ENCODE results near the gene TACSTD2. TPM values are rescaled to one million over a fixed set of nuclear protein-coding genes. Genes with fewer than 3 reads are reported as not detected.
"Not testable (repeated sequence)": the region's sequence is repeated elsewhere in the genome, so short reads cannot be mapped to it uniquely, and the experiment has no call there.

TACSTD2 gene
- total RNA-seq, 1 experiment from 2014 or later, result 12.2 TPM

DNA sequence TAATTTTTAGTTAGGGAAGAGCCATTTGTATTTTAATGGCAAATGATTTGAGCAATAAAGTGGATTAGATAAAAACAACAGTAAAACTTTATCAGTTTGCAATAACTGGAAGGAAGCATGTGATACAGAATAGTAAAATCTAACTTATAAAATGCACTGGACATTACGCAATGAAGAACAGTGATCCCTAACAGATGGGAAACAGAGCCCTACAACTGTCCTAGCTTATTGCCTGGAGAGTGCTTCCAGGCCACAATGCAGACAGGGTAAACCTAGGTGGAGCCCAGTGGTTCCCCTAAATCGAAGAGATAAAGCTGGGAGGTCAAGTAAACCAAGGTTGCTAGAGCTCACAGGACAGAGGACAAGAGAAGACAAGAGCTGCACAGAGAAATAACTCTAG is 37.5 kb downstream of the TACSTD2 start (continued):
- TF ChIP-seq, protein P1, sequence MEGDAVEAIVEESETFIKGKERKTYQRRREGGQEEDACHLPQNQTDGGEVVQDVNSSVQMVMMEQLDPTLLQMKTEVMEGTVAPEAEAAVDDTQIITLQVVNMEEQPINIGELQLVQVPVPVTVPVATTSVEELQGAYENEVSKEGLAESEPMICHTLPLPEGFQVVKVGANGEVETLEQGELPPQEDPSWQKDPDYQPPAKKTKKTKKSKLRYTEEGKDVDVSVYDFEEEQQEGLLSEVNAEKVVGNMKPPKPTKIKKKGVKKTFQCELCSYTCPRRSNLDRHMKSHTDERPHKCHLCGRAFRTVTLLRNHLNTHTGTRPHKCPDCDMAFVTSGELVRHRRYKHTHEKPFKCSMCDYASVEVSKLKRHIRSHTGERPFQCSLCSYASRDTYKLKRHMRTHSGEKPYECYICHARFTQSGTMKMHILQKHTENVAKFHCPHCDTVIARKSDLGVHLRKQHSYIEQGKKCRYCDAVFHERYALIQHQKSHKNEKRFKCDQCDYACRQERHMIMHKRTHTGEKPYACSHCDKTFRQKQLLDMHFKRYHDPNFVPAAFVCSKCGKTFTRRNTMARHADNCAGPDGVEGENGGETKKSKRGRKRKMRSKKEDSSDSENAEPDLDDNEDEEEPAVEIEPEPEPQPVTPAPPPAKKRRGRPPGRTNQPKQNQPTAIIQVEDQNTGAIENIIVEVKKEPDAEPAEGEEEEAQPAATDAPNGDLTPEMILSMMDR (IDR thresholded peaks at IDR 0.05 in 2 of 3, conservative IDR thresholded peaks at IDR 0.05 in 1 of 3; ENCODE audit: borderline replicate concordance in 1 of 3, insufficient read depth in 1 of 3, low read depth in 2 of 3, low read length in 2 of 3), result no peak
- no peak for TF ChIP-seq EZH2 (IDR thresholded peaks at IDR 0.05)

DNA sequence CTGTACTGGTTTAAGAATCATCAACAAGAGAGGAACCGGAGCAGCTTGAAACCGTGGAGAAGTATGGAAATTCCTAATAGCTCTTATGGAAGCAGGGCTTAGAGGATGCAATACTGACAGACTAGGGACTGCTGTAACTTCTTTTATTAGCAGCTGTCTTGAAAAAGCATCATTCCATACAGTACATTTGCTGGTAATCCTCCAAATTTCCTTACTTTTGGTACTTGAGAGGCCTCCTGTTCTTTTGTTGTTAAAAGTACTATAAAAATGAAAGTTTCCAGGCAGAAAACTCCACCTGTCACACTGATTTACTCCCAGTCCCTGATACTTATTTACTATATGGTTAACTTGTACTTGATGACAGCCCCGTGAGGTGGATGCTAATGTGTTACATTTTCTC is 38.2 kb downstream of the TACSTD2 start:
- H3K79me2 ChIP-seq (ENCODE audit: insufficient read depth, low read length), result no peaks in the 10 kb centered on the region
- no peak overlapping the region for H3K27ac ChIP-seq (ENCODE audit: low read depth, low read length)
- intact Hi-C loops (cut with micrococcal nuclease), result no loop called here
- CTCF ChIA-PET, result no interaction called here
- no peaks in the 10 kb centered on the region for H4K20me1 ChIP-seq (ENCODE audit: insufficient read depth)
- H3K36me3 ChIP-seq (ENCODE audit: control insufficient read depth in 1 of 2, insufficient read depth in 2 of 2, low read length in 2 of 2), result no peaks in the 10 kb centered on the region
- no TSS peak for BruUV-seq (replicated peaks)
- RAD21 ChIA-PET (ENCODE audit: low non-redundant PET in 1 of 2, low total read pairs in 2 of 2, uncharacterized antibody in 2 of 2, unreplicated experiment in 2 of 2), result no interaction called here
- POLR2A ChIA-PET, result no interaction called here
- ATAC-seq (no peak), DNase-seq (ENCODE audit: low read depth, low spot score) (no peak)
- H3K9ac ChIP-seq (ENCODE audit: low read length), result no peak overlapping the region
- no peaks in the 10 kb centered on the region for H3K9me2 ChIP-seq (ENCODE audit: insufficient read depth)
- no peaks in the 10 kb centered on the region for H3K4me1 ChIP-seq (ENCODE audit: control insufficient read depth in 1 of 2, insufficient read depth in 2 of 2, low read length in 2 of 2)
- H3K4me2 ChIP-seq (ENCODE audit: low read length), result no peak overlapping the region
- no peak overlapping the region for H2AFZ ChIP-seq (ENCODE audit: low read depth, low read length, poor library complexity, severe bottlenecking)
- no peaks in the 10 kb centered on the region for H3K27me3 ChIP-seq (ENCODE audit: insufficient read depth, low read length)
- H3K9me3 ChIP-seq (ENCODE audit: control insufficient read depth in 1 of 2, insufficient read depth in 1 of 2, low read depth in 1 of 2, low read length in 2 of 2), result no peaks in the 10 kb centered on the region
- no peak overlapping the region for H3K4me3 ChIP-seq (replicated peaks in 1 of 2; ENCODE audit: low read depth in 1 of 2, low read length in 2 of 2)
- no peak for TF ChIP-seq YY1 (IDR thresholded peaks at IDR 0.05; ENCODE audit: extremely low read depth, insufficient replicate concordance, low read depth, low read length)
- no peak for TF ChIP-seq ZNF274 (IDR thresholded peaks at IDR 0.05; ENCODE audit: low read depth, low read length)
- TF ChIP-seq, protein P2, sequence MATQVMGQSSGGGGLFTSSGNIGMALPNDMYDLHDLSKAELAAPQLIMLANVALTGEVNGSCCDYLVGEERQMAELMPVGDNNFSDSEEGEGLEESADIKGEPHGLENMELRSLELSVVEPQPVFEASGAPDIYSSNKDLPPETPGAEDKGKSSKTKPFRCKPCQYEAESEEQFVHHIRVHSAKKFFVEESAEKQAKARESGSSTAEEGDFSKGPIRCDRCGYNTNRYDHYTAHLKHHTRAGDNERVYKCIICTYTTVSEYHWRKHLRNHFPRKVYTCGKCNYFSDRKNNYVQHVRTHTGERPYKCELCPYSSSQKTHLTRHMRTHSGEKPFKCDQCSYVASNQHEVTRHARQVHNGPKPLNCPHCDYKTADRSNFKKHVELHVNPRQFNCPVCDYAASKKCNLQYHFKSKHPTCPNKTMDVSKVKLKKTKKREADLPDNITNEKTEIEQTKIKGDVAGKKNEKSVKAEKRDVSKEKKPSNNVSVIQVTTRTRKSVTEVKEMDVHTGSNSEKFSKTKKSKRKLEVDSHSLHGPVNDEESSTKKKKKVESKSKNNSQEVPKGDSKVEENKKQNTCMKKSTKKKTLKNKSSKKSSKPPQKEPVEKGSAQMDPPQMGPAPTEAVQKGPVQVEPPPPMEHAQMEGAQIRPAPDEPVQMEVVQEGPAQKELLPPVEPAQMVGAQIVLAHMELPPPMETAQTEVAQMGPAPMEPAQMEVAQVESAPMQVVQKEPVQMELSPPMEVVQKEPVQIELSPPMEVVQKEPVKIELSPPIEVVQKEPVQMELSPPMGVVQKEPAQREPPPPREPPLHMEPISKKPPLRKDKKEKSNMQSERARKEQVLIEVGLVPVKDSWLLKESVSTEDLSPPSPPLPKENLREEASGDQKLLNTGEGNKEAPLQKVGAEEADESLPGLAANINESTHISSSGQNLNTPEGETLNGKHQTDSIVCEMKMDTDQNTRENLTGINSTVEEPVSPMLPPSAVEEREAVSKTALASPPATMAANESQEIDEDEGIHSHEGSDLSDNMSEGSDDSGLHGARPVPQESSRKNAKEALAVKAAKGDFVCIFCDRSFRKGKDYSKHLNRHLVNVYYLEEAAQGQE (IDR thresholded peaks at IDR 0.05; ENCODE audit: low read depth), result no peak
- TF ChIP-seq, protein P3, sequence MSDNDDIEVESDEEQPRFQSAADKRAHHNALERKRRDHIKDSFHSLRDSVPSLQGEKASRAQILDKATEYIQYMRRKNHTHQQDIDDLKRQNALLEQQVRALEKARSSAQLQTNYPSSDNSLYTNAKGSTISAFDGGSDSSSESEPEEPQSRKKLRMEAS (IDR thresholded peaks at IDR 0.05), result no peak
- TF ChIP-seq EZH2 (IDR thresholded peaks at IDR 0.05), result no peak
- TF ChIP-seq POLR2AphosphoS5 (IDR thresholded peaks at IDR 0.05; ENCODE audit: low read depth, low read length), result no peak
- no peak for TF ChIP-seq RAD21 (IDR thresholded peaks at IDR 0.05; ENCODE audit: low read depth)

DNA sequence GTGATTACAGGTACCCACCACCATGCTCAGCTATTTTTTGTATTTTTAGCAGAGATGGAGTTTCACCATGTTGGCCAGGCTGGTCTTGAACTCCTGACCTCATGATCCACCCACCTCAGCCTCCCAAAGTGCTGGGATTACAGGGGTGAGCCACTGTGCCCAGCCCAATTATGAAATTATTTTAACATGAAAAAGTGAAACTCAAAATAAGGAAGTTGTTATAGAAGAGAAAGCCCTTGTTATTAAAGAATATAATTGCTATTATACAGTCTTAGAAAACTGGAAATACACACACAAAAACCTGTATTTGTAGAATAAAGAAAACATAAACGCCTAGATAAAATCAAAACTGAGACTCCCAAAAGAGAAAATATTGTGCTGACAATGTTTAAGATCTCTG is 45.2 kb downstream of the TACSTD2 start:
- H2AFZ ChIP-seq (ENCODE audit: low read depth, low read length, poor library complexity, severe bottlenecking); H3K4me3 ChIP-seq (replicated peaks in 1 of 2; ENCODE audit: low read depth in 1 of 2, low read length in 2 of 2); H3K79me2 ChIP-seq (ENCODE audit: insufficient read depth, low read length); BruUV-seq (replicated peaks); H3K9me2 ChIP-seq (ENCODE audit: insufficient read depth); H3K27ac ChIP-seq (ENCODE audit: low read depth, low read length); H3K27me3 ChIP-seq (ENCODE audit: insufficient read depth, low read length); RAD21 ChIA-PET (ENCODE audit: low non-redundant PET in 1 of 2, low total read pairs in 2 of 2, uncharacterized antibody in 2 of 2, unreplicated experiment in 2 of 2); H3K9ac ChIP-seq (ENCODE audit: low read length); H3K9me3 ChIP-seq (ENCODE audit: control insufficient read depth in 1 of 2, insufficient read depth in 1 of 2, low read depth in 1 of 2, low read length in 2 of 2); CTCF ChIA-PET; DNase-seq (ENCODE audit: low read depth, low spot score); H3K4me1 ChIP-seq (ENCODE audit: control insufficient read depth in 1 of 2, insufficient read depth in 2 of 2, low read length in 2 of 2); H4K20me1 ChIP-seq (ENCODE audit: insufficient read depth); ATAC-seq; intact Hi-C loops (cut with micrococcal nuclease); POLR2A ChIA-PET; H3K4me2 ChIP-seq (ENCODE audit: low read length); H3K36me3 ChIP-seq (ENCODE audit: control insufficient read depth in 1 of 2, insufficient read depth in 2 of 2, low read length in 2 of 2): not testable (repeated sequence)
